Nephron (organoid): Measurements from ENCODE around the gene CERS6.
A peak's percentile ranks its signal among the peaks of the same experiment; 100 is the strongest.
"Not testable (repeated sequence)": the region's sequence is repeated elsewhere in the genome, so short reads cannot be mapped to it uniquely, and the experiment has no call there.

Experiments
- H3K27ac Mint-ChIP-seq, 3 experiments: 2 replicates each; pipeline ENCODE4 v1.8.0; 2020; ENCODE audit warnings: mixed read lengths in 3 of 3, mild to moderate bottlenecking in 2 of 3, moderate library complexity in 1 of 3
- H3K27me3 Mint-ChIP-seq: 2 replicates; pipeline ENCODE4 v1.8.0; 2021; ENCODE audit warnings: low read depth, mild to moderate bottlenecking, moderate library complexity, mixed read lengths
- H3K36me3 Mint-ChIP-seq: 2 replicates; pipeline ENCODE4 v1.8.0; 2020; ENCODE audit warnings: low read depth, mixed read lengths
- H3K4me1 Mint-ChIP-seq: 2 replicates; pipeline ENCODE4 v1.8.0; 2020; ENCODE audit warnings: mixed read lengths
- H3K4me3 Mint-ChIP-seq, 3 experiments: 2 replicates each; pipeline ENCODE4 v1.8.0; 2020; ENCODE audit warnings: mild to moderate bottlenecking in 3 of 3, mixed read lengths in 3 of 3, moderate library complexity in 2 of 3
- H3K9me3 Mint-ChIP-seq: 2 replicates; pipeline ENCODE4 v1.8.0; 2020; ENCODE audit warnings: mixed read lengths
- CTCF ChIP-seq, 3 experiments: fragments of 200-600 bp; sonication (generic); IDR thresholded peaks; one replicate each; pipeline ENCODE4 v1.5.0; 2021; ENCODE audit warnings: antibody characterized with exemption in 3 of 3; ENCODE audit not compliant: unreplicated experiment in 3 of 3

CERS6 gene

GRCh38 chr2:168767258-168767657 lies 311.2 kb downstream of the CERS6 start:
- Mint-ChIP-seq H3K27ac (no peak overlapping the region), H3K27me3 (no peaks in the 10 kb centered on the region), H3K4me1 (peaks cover 18% of the 10 kb centered on the region), H3K36me3 (peaks cover 60% of the 10 kb centered on the region), H3K4me3 (no peak overlapping the region), H3K9me3 (peaks cover 3% of the 10 kb centered on the region)
- no peak for TF ChIP-seq CTCF (IDR thresholded peaks at IDR 0.05; ENCODE audit: unreplicated experiment in 3 of 3)

GRCh38 chr2:168768357-168768756 lies 312.3 kb downstream of the CERS6 start:
- H3K27me3 Mint-ChIP-seq, H3K27ac Mint-ChIP-seq, H3K4me3 Mint-ChIP-seq, H3K9me3 Mint-ChIP-seq: not testable (repeated sequence)
- peaks cover 62% of the 10 kb centered on the region for H3K36me3 Mint-ChIP-seq
- H3K4me1 Mint-ChIP-seq = peaks cover 18% of the 10 kb centered on the region

GRCh38 chr2:168770796-168771195 lies 314.7 kb downstream of the CERS6 start:
- no peak for TF ChIP-seq CTCF (IDR thresholded peaks at IDR 0.05; ENCODE audit: unreplicated experiment in 3 of 3)
- Mint-ChIP-seq H3K27me3 (no peaks in the 10 kb centered on the region), H3K4me3 (no peak overlapping the region)

GRCh38 chr2:168772704-168773103 lies 316.6 kb downstream of the CERS6 start:
- no peak overlapping the region for H3K4me3 Mint-ChIP-seq
- H3K4me1 Mint-ChIP-seq = peaks cover 18% of the 10 kb centered on the region
- no peaks in the 10 kb centered on the region for H3K27me3 Mint-ChIP-seq
- no peak for TF ChIP-seq CTCF (IDR thresholded peaks at IDR 0.05; ENCODE audit: unreplicated experiment in 3 of 3)
- H3K27ac Mint-ChIP-seq = no peak overlapping the region
- peaks cover 3% of the 10 kb centered on the region for H3K9me3 Mint-ChIP-seq
- peaks cover 47% of the 10 kb centered on the region for H3K36me3 Mint-ChIP-seq

More at GRCh38 chr2:168770796-168771195, 314.7 kb downstream of the CERS6 start:
- Mint-ChIP-seq H3K27ac (peak overlapping the region in 2 of 3 experiments; percentile 28 to 86), H3K9me3 (no peaks in the 10 kb centered on the region), H3K4me1 (peaks cover 18% of the 10 kb centered on the region), H3K36me3 (peaks cover 59% of the 10 kb centered on the region)

- Mint-ChIP-seq H3K27ac (no peak overlapping the region), H3K4me3 (no peak overlapping the region), H3K36me3 (peaks cover 43% of the 10 kb centered on the region), H3K9me3 (peaks cover 5% of the 10 kb centered on the region), H3K27me3 (no peaks in the 10 kb centered on the region), H3K4me1 (peaks cover 18% of the 10 kb centered on the region)
- no peak for TF ChIP-seq CTCF (IDR thresholded peaks at IDR 0.05; ENCODE audit: unreplicated experiment in 3 of 3)
These were observed 317.1 kb downstream of the CERS6 start for GRCh38 chr2:168773128-168773527.

GRCh38 chr2:168773719-168774521 lies 317.8 kb downstream of the CERS6 start:
- Mint-ChIP-seq H3K4me3 (no peak overlapping the region), H3K9me3 (peaks cover 8% of the 10 kb centered on the region), H3K27me3 (no peaks in the 10 kb centered on the region), H3K36me3 (peaks cover 41% of the 10 kb centered on the region), H3K27ac (no peak overlapping the region), H3K4me1 (peaks cover 18% of the 10 kb centered on the region)
- TF ChIP-seq CTCF (IDR thresholded peaks at IDR 0.05; ENCODE audit: unreplicated experiment in 3 of 3) = peak; percentile 44 to 52 (median 51)
